SK-N-SH (cell line): ENCODE measurements around the gene NT5C1A. TPM values are rescaled to one million over a fixed set of nuclear protein-coding genes. Genes with fewer than 3 reads are reported as not detected.

Source experiments
- CTCF ChIA-PET: fragments of 300-600, 350-600 bp; formaldehyde crosslinking; extraction: SDS; loops from one replicate; lab custom pipeline; 2021; lab: Yijun Ruan, JAX
- POLR2A ChIA-PET: fragments of 350-600 bp; sonication (Branson Sonifier 250); formaldehyde crosslinking; extraction: SDS; loops from one replicate; lab custom pipeline; 2020; ENCODE audit warnings: antibody characterized with exemption, inconsistent platforms; lab: Yijun Ruan, JAX
- DNase-seq: peaks from one replicate; pipeline ENCODE4 v3.0.0; 2012
- H2AFZ ChIP-seq: fragments of 200-600 bp; sonication (generic); 2 replicates; pipeline ENCODE4 v1.8.1; 2016; ENCODE audit warnings: antibody characterized with exemption, mild to moderate bottlenecking, low read depth
- H3F3A ChIP-seq: fragments of 200-600 bp; sonication (generic); replicated peaks from 2 replicates; pipeline ENCODE3; 2016; ENCODE audit warnings: antibody characterized with exemption, mild to moderate bottlenecking; ENCODE audit not compliant: insufficient read depth
- H3K27ac ChIP-seq, 2 experiments: fragments of 200-500 bp in 1 of 2; fragments of 200-600 bp in 1 of 2; sonication (Bioruptor generic) in 1 of 2; sonication (generic), shearing (Covaris generic) in 1 of 2; 2 replicates each; pipeline versions ENCODE4 v1.5.1 to v1.6.1; 2014 to 2016; ENCODE audit warnings: low read depth in 2 of 2, inconsistent platforms in 1 of 2, low read length in 1 of 2, mild to moderate bottlenecking in 1 of 2, mixed read lengths in 1 of 2
- H3K27me3 ChIP-seq: fragments of 200-600 bp; sonication (generic), shearing (Covaris generic); 2 replicates; pipeline ENCODE4 v1.6.1; 2016; ENCODE audit warnings: mixed run types; ENCODE audit not compliant: insufficient read depth
- H3K36me3 ChIP-seq, 2 experiments: fragments of 200-500 bp in 1 of 2; fragments of 200-600 bp in 1 of 2; sonication (Bioruptor generic) in 1 of 2; sonication (generic) in 1 of 2; replicated peaks in 1 of 2; 2 replicates each; pipeline versions ENCODE3 to v1.5.1; 2014 to 2016; ENCODE audit warnings: low read length in 1 of 2, mild to moderate bottlenecking in 1 of 2; ENCODE audit not compliant: insufficient read depth in 2 of 2, control insufficient read depth in 1 of 2
- H3K4me1 ChIP-seq, 2 experiments: fragments of 200-500 bp in 1 of 2; fragments of 200-600 bp in 1 of 2; sonication (Bioruptor generic) in 1 of 2; sonication (generic), shearing (Covaris generic) in 1 of 2; 2 replicates each; pipeline versions ENCODE4 v1.5.1 to v1.6.1; 2014 to 2016; ENCODE audit warnings: low read depth in 1 of 2, low read length in 1 of 2, mixed run types in 1 of 2; ENCODE audit not compliant: insufficient read depth in 2 of 2, control insufficient read depth in 1 of 2
- H3K4me2 ChIP-seq: fragments of 200-600 bp; sonication (generic), shearing (Covaris generic); 2 replicates; pipeline ENCODE4 v1.6.1; 2017; ENCODE audit warnings: mixed run types
- H3K4me3 ChIP-seq, 2 experiments: fragments of 200-500 bp in 1 of 2; fragments of 200-600 bp in 1 of 2; sonication (Bioruptor generic) in 1 of 2; sonication (generic), shearing (Covaris generic) in 1 of 2; 2 replicates each; pipeline versions ENCODE4 v1.5.1 to v1.8.1; 2014 to 2016; ENCODE audit warnings: low read depth in 2 of 2, inconsistent platforms in 1 of 2, low read length in 1 of 2, mild to moderate bottlenecking in 1 of 2, mixed read lengths in 1 of 2, moderate library complexity in 1 of 2
- H3K79me2 ChIP-seq: fragments of 200-600 bp; sonication (generic); 2 replicates; pipeline ENCODE4 v1.8.1; 2017; ENCODE audit warnings: mild to moderate bottlenecking; ENCODE audit not compliant: insufficient read depth
- H3K9ac ChIP-seq: fragments of 200-600 bp; sonication (generic); 2 replicates; pipeline ENCODE4 v1.6.1; 2017; ENCODE audit warnings: mixed run types
- H3K9me2 ChIP-seq: fragments of 200-600 bp; sonication (generic); 2 replicates; pipeline ENCODE4 v1.6.1; 2017; ENCODE audit warnings: mixed run types
- H3K9me3 ChIP-seq: fragments of 200-600 bp; sonication (generic); 2 replicates; pipeline ENCODE4 v1.6.1; 2017; ENCODE audit warnings: mixed run types, mild to moderate bottlenecking, moderate library complexity
- H4K20me1 ChIP-seq: fragments of 200-600 bp; sonication (generic); 2 replicates; pipeline ENCODE4 v1.6.1; 2017; ENCODE audit warnings: mild to moderate bottlenecking, mixed run types; ENCODE audit not compliant: insufficient read depth
- CHD2 ChIP-seq: fragments of 150-350 bp; IDR thresholded peaks from 2 replicates; pipeline ENCODE4 v1.6.1; 2018; ENCODE audit warnings: low read length; ENCODE audit not compliant: partially characterized antibody
- EP300 ChIP-seq, 2 experiments: IDR thresholded peaks; 2 replicates each; pipeline versions ENCODE4 v1.4.0 to v1.6.1; 2012; ENCODE audit warnings: borderline replicate concordance in 1 of 2, low read depth in 1 of 2, low read length in 1 of 2
- FOSL2 ChIP-seq: IDR thresholded peaks from 2 replicates; pipeline ENCODE4 v1.4.0; 2012; ENCODE audit warnings: low read depth, mild to moderate bottlenecking, moderate library complexity, borderline replicate concordance
- FOXJ3 ChIP-seq: sonication (generic); formaldehyde crosslinking; IDR thresholded peaks from 2 replicates; pipeline ENCODE4 v1.5.1; 2020; ENCODE audit warnings: mild to moderate bottlenecking, missing genetic modification reagents
- GATA2 ChIP-seq: sonication (generic); formaldehyde crosslinking; IDR thresholded peaks from 2 replicates; pipeline ENCODE4 v1.5.0; 2020; ENCODE audit warnings: mild to moderate bottlenecking, missing genetic modification reagents
- MXI1 ChIP-seq: IDR thresholded peaks from 2 replicates; pipeline ENCODE4 v1.6.1; 2012; ENCODE audit warnings: mild to moderate bottlenecking, low read depth, low read length, improper control_type of control experiment
- RXRA ChIP-seq: IDR thresholded peaks from 2 replicates; pipeline ENCODE4 v1.4.0; 2012; ENCODE audit warnings: low read depth, mild to moderate bottlenecking, borderline replicate concordance
- SIN3A ChIP-seq: IDR thresholded peaks from 2 replicates; pipeline ENCODE4 v1.6.1; 2012; ENCODE audit warnings: low read depth, mild to moderate bottlenecking, low read length, moderate library complexity, borderline replicate concordance
- USF1 ChIP-seq: IDR thresholded peaks from 2 replicates; pipeline ENCODE4 v1.4.0; 2012; ENCODE audit warnings: low read depth, borderline replicate concordance
- WGBS: methylation state at CpG from one replicate; pipeline ENCODE4 v1.1.6; 2017; ENCODE audit warnings: low lambda C conversion rate; 5-methylcytosine and 5-hydroxymethylcytosine counted together
- polyA plus RNA-seq, 3 experiments: library from polyadenylated mRNA; depleted of rRNA; stranded (reverse); fragments of >200 nt; gene quantifications; 2 replicates each; pipeline ENCODE4 v1.2.3, GENCODE V29; 2012
- TF ChIP-seq, protein P1 (sequence below): fragments of 150-350 bp; IDR thresholded peaks from 2 replicates; pipeline ENCODE4 v1.6.1; 2016; ENCODE audit warnings: mild to moderate bottlenecking, low read depth, low read length
- TF ChIP-seq, protein P2 (sequence below): fragments of 150-350 bp; IDR thresholded peaks from 2 replicates; pipeline ENCODE4 v1.6.1; 2017; ENCODE audit warnings: antibody characterized with exemption, low read length, low read depth, borderline replicate concordance
- TF ChIP-seq, protein P3 (sequence below): IDR thresholded peaks from 2 replicates; pipeline ENCODE4 v1.6.1; 2012; ENCODE audit warnings: mild to moderate bottlenecking, low read depth, low read length, moderate library complexity
- TF ChIP-seq, protein P4 (sequence below): IDR thresholded peaks from 2 replicates; pipeline ENCODE4; 2012

Gene NT5C1A
- polyA plus RNA-seq, 1 of the 3 experiments (the other 2 are of a cell fraction): 0.12 TPM

- H3K9me3 ChIP-seq: no peaks in the 10 kb centered on the region
- no peaks in the 10 kb centered on the region for H3K36me3 ChIP-seq
- no peak overlapping the region for H2AFZ ChIP-seq
- peaks cover 16% of the 10 kb centered on the region; the same call in 1 of the 2 replicates for H3K27me3 ChIP-seq
- 40% methylated on average over 1 of the region's 1 CpG for WGBS
- no peaks in the 10 kb centered on the region; a peak in 1 of 4 replicates for H3K4me1 ChIP-seq
- no peak overlapping the region for H3K9ac ChIP-seq
- no peak overlapping the region for H3K4me3 ChIP-seq
- no peak overlapping the region for H3K27ac ChIP-seq
- TF ChIP-seq, protein P1, sequence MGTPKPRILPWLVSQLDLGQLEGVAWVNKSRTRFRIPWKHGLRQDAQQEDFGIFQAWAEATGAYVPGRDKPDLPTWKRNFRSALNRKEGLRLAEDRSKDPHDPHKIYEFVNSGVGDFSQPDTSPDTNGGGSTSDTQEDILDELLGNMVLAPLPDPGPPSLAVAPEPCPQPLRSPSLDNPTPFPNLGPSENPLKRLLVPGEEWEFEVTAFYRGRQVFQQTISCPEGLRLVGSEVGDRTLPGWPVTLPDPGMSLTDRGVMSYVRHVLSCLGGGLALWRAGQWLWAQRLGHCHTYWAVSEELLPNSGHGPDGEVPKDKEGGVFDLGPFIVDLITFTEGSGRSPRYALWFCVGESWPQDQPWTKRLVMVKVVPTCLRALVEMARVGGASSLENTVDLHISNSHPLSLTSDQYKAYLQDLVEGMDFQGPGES: no peak
- TF ChIP-seq, protein P2, sequence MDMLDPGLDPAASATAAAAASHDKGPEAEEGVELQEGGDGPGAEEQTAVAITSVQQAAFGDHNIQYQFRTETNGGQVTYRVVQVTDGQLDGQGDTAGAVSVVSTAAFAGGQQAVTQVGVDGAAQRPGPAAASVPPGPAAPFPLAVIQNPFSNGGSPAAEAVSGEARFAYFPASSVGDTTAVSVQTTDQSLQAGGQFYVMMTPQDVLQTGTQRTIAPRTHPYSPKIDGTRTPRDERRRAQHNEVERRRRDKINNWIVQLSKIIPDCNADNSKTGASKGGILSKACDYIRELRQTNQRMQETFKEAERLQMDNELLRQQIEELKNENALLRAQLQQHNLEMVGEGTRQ: no peak
- TF ChIP-seq GATA2 (CRISPR knock-in tag) (no peak), CHD2 (no peak), EP300 (IDR thresholded peaks at IDR 0.05; ENCODE audit: borderline replicate concordance in 1 of 2, low read depth in 1 of 2, low read length in 1 of 2) (no peak), RXRA (no peak), USF1 (no peak), FOXJ3 (CRISPR knock-in tag) (no peak), SIN3A (no peak), FOSL2 (no peak), MXI1 (no peak)
- TF ChIP-seq, protein P3, sequence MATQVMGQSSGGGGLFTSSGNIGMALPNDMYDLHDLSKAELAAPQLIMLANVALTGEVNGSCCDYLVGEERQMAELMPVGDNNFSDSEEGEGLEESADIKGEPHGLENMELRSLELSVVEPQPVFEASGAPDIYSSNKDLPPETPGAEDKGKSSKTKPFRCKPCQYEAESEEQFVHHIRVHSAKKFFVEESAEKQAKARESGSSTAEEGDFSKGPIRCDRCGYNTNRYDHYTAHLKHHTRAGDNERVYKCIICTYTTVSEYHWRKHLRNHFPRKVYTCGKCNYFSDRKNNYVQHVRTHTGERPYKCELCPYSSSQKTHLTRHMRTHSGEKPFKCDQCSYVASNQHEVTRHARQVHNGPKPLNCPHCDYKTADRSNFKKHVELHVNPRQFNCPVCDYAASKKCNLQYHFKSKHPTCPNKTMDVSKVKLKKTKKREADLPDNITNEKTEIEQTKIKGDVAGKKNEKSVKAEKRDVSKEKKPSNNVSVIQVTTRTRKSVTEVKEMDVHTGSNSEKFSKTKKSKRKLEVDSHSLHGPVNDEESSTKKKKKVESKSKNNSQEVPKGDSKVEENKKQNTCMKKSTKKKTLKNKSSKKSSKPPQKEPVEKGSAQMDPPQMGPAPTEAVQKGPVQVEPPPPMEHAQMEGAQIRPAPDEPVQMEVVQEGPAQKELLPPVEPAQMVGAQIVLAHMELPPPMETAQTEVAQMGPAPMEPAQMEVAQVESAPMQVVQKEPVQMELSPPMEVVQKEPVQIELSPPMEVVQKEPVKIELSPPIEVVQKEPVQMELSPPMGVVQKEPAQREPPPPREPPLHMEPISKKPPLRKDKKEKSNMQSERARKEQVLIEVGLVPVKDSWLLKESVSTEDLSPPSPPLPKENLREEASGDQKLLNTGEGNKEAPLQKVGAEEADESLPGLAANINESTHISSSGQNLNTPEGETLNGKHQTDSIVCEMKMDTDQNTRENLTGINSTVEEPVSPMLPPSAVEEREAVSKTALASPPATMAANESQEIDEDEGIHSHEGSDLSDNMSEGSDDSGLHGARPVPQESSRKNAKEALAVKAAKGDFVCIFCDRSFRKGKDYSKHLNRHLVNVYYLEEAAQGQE: no peak
- TF ChIP-seq, protein P4, sequence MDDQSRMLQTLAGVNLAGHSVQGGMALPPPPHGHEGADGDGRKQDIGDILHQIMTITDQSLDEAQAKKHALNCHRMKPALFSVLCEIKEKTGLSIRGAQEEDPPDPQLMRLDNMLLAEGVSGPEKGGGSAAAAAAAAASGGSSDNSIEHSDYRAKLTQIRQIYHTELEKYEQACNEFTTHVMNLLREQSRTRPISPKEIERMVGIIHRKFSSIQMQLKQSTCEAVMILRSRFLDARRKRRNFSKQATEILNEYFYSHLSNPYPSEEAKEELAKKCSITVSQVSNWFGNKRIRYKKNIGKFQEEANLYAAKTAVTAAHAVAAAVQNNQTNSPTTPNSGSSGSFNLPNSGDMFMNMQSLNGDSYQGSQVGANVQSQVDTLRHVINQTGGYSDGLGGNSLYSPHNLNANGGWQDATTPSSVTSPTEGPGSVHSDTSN: no peak
- no peaks in the 10 kb centered on the region for H3K9me2 ChIP-seq
- CTCF ChIA-PET: interaction anchor here (1.2 to 2.2 kb wide), 4 partner anchors 9 to 76 kb away, joined by 4 to 16 read pairs (median 5); partner anchors contain the start of gene NT5C1A
- no peaks in the 10 kb centered on the region for H3K79me2 ChIP-seq
- no peaks in the 10 kb centered on the region for H3F3A ChIP-seq
- POLR2A ChIA-PET: interaction anchor here (0.6 to 1.3 kb wide), 3 partner anchors 9 to 553 kb away, joined by 3 to 6 read pairs (median 3); partner anchors contain the start of gene HPCAL4
- H4K20me1 ChIP-seq: no peaks in the 10 kb centered on the region
- DNase-seq: no peak
- no peak overlapping the region for H3K4me2 ChIP-seq
These were observed 10.1 kb upstream of the NT5C1A start for GRCh38 chr1:39681999-39682398.
